KMS-11 (cell line): ENCODE data around the gene MRM3.

Experiments
- H2AFZ ChIP-seq: fragments of 200-600 bp; sonication (generic); 2 replicates; pipeline ENCODE4 v1.6.1; 2016; ENCODE audit warnings: antibody characterized with exemption, mixed run types, low read depth
- H3K27ac ChIP-seq: fragments of 200-600 bp; sonication (generic); 2 replicates; pipeline ENCODE4 v1.6.1; 2016; ENCODE audit warnings: mild to moderate bottlenecking, mixed run types
- H3K27me3 ChIP-seq: fragments of 200-600 bp; sonication (generic); 2 replicates; pipeline ENCODE4 v1.6.1; 2017; ENCODE audit warnings: mild to moderate bottlenecking, low read depth, mixed run types, moderate library complexity; ENCODE audit not compliant: insufficient read depth
- H3K36me3 ChIP-seq: fragments of 200-600 bp; sonication (generic); 2 replicates; pipeline ENCODE4 v1.6.1; 2017; ENCODE audit warnings: mild to moderate bottlenecking, mixed run types; ENCODE audit not compliant: insufficient read depth
- H3K4me1 ChIP-seq: fragments of 200-600 bp; sonication (generic); 2 replicates; pipeline ENCODE4 v1.6.1; 2016; ENCODE audit warnings: mild to moderate bottlenecking, low read depth, mixed run types; ENCODE audit not compliant: poor library complexity, severe bottlenecking
- H3K4me2 ChIP-seq: fragments of 200-600 bp; sonication (generic); 2 replicates; pipeline ENCODE4 v1.7.0; 2016; ENCODE audit warnings: mild to moderate bottlenecking, mixed run types
- H3K4me3 ChIP-seq: fragments of 200-600 bp; sonication (generic); IDR thresholded peaks from 2 replicates; pipeline ENCODE4 v1.6.1; 2017; ENCODE audit warnings: low read depth, low read length, mixed read lengths; ENCODE audit not compliant: insufficient read depth
- H3K79me2 ChIP-seq: fragments of 200-600 bp; sonication (generic); 2 replicates; pipeline ENCODE4 v1.6.1; 2016; ENCODE audit warnings: low read depth, mixed run types; ENCODE audit not compliant: insufficient read depth
- H3K9ac ChIP-seq: fragments of 200-600 bp; sonication (generic); 2 replicates; pipeline ENCODE4 v1.6.1; 2016; ENCODE audit warnings: mild to moderate bottlenecking, mixed run types
- H4K20me1 ChIP-seq: fragments of 200-600 bp; sonication (generic); 2 replicates; pipeline ENCODE4 v1.6.1; 2016; ENCODE audit warnings: mild to moderate bottlenecking, mixed run types; ENCODE audit not compliant: insufficient read depth
- CTCF ChIP-seq: fragments of 200-600 bp; sonication (generic); conservative IDR thresholded peaks from 2 replicates; pipeline ENCODE4 v1.6.1; 2017; ENCODE audit warnings: low read depth, mild to moderate bottlenecking, antibody characterized with exemption, low read length, moderate library complexity, mixed read lengths

The MRM3 gene

DNA sequence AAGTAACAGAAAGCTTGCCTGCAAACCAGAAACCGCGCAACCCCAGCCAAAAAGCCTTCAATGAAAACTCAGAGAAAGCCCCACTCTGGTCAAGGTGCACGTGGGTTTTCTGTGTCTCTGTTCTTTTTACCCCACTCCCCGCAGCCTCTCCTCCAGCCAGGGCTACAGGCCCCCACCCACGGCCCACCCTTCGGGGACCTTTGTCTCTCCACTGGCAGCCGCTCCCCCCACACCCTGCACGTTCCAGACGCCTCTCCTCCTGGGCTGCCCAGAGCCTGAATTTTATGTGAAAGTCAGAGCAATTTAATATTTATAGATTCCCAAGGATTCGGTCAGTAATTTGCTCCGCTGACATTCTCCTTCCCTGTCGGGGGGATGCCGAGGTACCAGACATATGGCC is 24.2 kb downstream of the MRM3 start:
- Histone ChIP-seq H3K27me3 (peaks cover 15% of the 10 kb centered on the region; the same call in 1 of the 2 replicates), H3K79me2 (no peaks in the 10 kb centered on the region), H3K27ac (no peak overlapping the region), H3K9ac (no peak overlapping the region), H4K20me1 (no peaks in the 10 kb centered on the region), H2AFZ (no peak overlapping the region), H3K4me2 (no peak overlapping the region), H3K4me3 (no peak overlapping the region), H3K36me3 (no peaks in the 10 kb centered on the region), H3K4me1 (no peaks in the 10 kb centered on the region)
- no peak for TF ChIP-seq CTCF

DNA sequence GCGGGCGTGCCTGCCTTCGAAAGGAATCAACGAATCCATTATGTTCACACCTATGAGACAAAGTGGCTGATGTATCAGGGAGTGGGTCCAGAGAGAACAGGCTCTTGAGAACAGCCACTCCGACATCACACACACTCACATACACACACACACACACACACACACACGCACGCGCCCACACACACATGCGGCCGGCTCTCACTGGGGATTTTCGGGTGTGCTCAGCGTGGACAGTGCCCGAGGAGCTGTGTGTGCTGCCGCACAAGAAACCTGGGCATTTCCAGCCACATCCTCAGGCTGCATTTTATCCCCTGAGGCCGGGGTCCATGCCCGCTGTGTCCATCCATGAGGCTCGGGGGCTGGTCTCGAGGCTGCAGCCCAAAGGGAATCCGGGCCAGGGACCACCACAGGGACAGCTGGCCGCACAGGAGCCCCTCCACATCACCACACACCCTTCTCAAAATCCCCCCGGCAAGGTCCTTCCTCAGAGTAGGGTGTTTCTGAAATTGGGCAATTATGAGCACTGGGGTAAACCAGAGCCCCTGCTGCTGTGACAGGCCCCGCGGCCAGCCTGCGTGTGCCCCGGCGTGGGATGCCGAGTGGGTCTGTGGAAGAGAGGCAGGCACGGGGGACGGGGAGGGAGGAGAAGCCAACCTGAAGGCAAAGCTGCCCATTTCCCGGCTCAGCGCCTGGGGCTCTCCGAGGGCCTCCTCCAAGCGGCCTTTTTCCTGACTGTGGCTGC is 24.8 kb downstream of the MRM3 start:
- no peak overlapping the region for H3K9ac ChIP-seq
- H4K20me1 ChIP-seq = no peaks in the 10 kb centered on the region
- H3K4me1 ChIP-seq = no peaks in the 10 kb centered on the region
- H3K36me3 ChIP-seq = no peaks in the 10 kb centered on the region
- no peak overlapping the region for H3K4me3 ChIP-seq
- no peak for TF ChIP-seq CTCF
- peaks cover 12% of the 10 kb centered on the region; the same call in 1 of the 2 replicates for H3K27me3 ChIP-seq
- no peak overlapping the region for H3K27ac ChIP-seq
- H3K4me2 ChIP-seq = no peak overlapping the region
- no peak overlapping the region for H2AFZ ChIP-seq
- no peaks in the 10 kb centered on the region for H3K79me2 ChIP-seq

GRCh38 chr17:807523-808294 is 25.6 kb downstream of the MRM3 start:
- H3K4me1 ChIP-seq = no peaks in the 10 kb centered on the region
- H2AFZ ChIP-seq = no peak overlapping the region
- no peak overlapping the region for H3K4me3 ChIP-seq
- no peaks in the 10 kb centered on the region for H3K36me3 ChIP-seq
- H4K20me1 ChIP-seq = no peaks in the 10 kb centered on the region
- no peak overlapping the region for H3K27ac ChIP-seq
- H3K9ac ChIP-seq = no peak overlapping the region
- H3K79me2 ChIP-seq = no peaks in the 10 kb centered on the region
- peaks cover 12% of the 10 kb centered on the region; the same call in 1 of the 2 replicates for H3K27me3 ChIP-seq
- TF ChIP-seq CTCF = no peak
- no peak overlapping the region for H3K4me2 ChIP-seq

GRCh38 chr17:811051-811784 is 29.1 kb downstream of the MRM3 start:
- Histone ChIP-seq H3K4me3 (no peak overlapping the region), H3K4me1 (no peaks in the 10 kb centered on the region), H3K36me3 (no peaks in the 10 kb centered on the region), H2AFZ (no peak overlapping the region), H3K9ac (no peak overlapping the region), H3K4me2 (no peak overlapping the region), H3K27ac (no peak overlapping the region), H3K27me3 (no peaks in the 10 kb centered on the region), H4K20me1 (no peaks in the 10 kb centered on the region), H3K79me2 (no peaks in the 10 kb centered on the region)
- TF ChIP-seq CTCF = no peak
